HG03060 (cell line): ENCODE results near the gene CRYBA1.
"Not testable (repeated sequence)": the region's sequence is repeated elsewhere in the genome, so short reads cannot be mapped to it uniquely, and the experiment has no call there.

Experiments used
- ATAC-seq: cut with Tn5 transposase; IDR thresholded peaks from one replicate; pipeline ENCODE4 v1.9.1; 2021; ENCODE audit warnings: low read depth, moderate number of reproducible peaks; ENCODE audit not compliant: unreplicated experiment

The CRYBA1 gene

GRCh38 chr17:29237476-29238132, 9.1 kb upstream of the CRYBA1 start:
- ATAC-seq, result no peak

GRCh38 chr17:29238133-29238850, 8.4 kb upstream of the CRYBA1 start:
- no peak for ATAC-seq

- no peak for ATAC-seq
Observed at GRCh38 chr17:29240477-29240876, 6.2 kb upstream of the CRYBA1 start.

GRCh38 chr17:29240968-29241963, 5.4 kb upstream of the CRYBA1 start:
- no peak for ATAC-seq

- ATAC-seq, result no peak
Observed at GRCh38 chr17:29242051-29242450, 4.6 kb upstream of the CRYBA1 start.

GRCh38 chr17:29242790-29243189, 3.9 kb upstream of the CRYBA1 start:
- no peak for ATAC-seq

GRCh38 chr17:29243792-29244191, 2.9 kb upstream of the CRYBA1 start:
- no peak for ATAC-seq

GRCh38 chr17:29245401-29245800, 1.3 kb upstream of the CRYBA1 start:
- ATAC-seq, result no peak

- ATAC-seq, result no peak
Observed at GRCh38 chr17:29247219-29247618, 560 bp downstream of the CRYBA1 start.

- ATAC-seq, result no peak
Observed at GRCh38 chr17:29248845-29249244, 2.2 kb downstream of the CRYBA1 start.

- no peak for ATAC-seq
Observed at GRCh38 chr17:29250666-29251065, 4.0 kb downstream of the CRYBA1 start.

GRCh38 chr17:29251184-29251583, 4.5 kb downstream of the CRYBA1 start:
- ATAC-seq, result no peak

GRCh38 chr17:29252101-29252791, 5.6 kb downstream of the CRYBA1 start:
- no peak for ATAC-seq

- ATAC-seq, result no peak
Observed at GRCh38 chr17:29253037-29253436, 6.4 kb downstream of the CRYBA1 start.

- no peak for ATAC-seq
Observed at GRCh38 chr17:29255926-29256522, 9.4 kb downstream of the CRYBA1 start.

- no peak for ATAC-seq
Observed at GRCh38 chr17:29256735-29257466, 10.2 kb downstream of the CRYBA1 start.

- ATAC-seq, result no peak
Observed at GRCh38 chr17:29257756-29258155, 11.1 kb downstream of the CRYBA1 start.

- ATAC-seq, result no peak
Observed at GRCh38 chr17:29263916-29264315, 17.3 kb downstream of the CRYBA1 start.

GRCh38 chr17:29271980-29272379, 25.3 kb downstream of the CRYBA1 start:
- not testable (repeated sequence) for ATAC-seq
